Smooth muscle cell (in vitro differentiated cells): ENCODE data around the gene NOP9. TPM values are rescaled to one million over a fixed set of nuclear protein-coding genes. Genes with fewer than 3 reads are reported as not detected.

Source experiments
- DNase-seq: peaks from one replicate; lab custom pipeline; 2025; ENCODE audit not compliant: unreplicated experiment; lab: John Stamatoyannopoulos, UW
- H2AFZ ChIP-seq: fragments of 200-600 bp; sonication (generic); 2 replicates; pipeline ENCODE4 v1.6.0; 2016; ENCODE audit warnings: antibody characterized with exemption, low read depth, mild to moderate bottlenecking
- H3F3A ChIP-seq: fragments of 200-600 bp; sonication (generic); 2 replicates; pipeline ENCODE4 v1.6.0; 2017; ENCODE audit warnings: antibody characterized with exemption, low read depth
- H3K27ac ChIP-seq: fragments of 200-600 bp; sonication (generic); 2 replicates; pipeline ENCODE4 v1.5.1; 2016; ENCODE audit warnings: low read depth, mild to moderate bottlenecking
- H3K27me3 ChIP-seq: fragments of 200-600 bp; sonication (generic); 2 replicates; pipeline ENCODE4 v1.6.1; 2016; ENCODE audit warnings: low read depth, mild to moderate bottlenecking
- H3K36me3 ChIP-seq: fragments of 200-600 bp; sonication (generic); 2 replicates; pipeline ENCODE4 v1.5.1; 2016; ENCODE audit warnings: low read depth
- H3K4me1 ChIP-seq: fragments of 200-600 bp; sonication (generic); 2 replicates; pipeline ENCODE4 v1.5.1; 2016; ENCODE audit warnings: low read depth
- H3K4me2 ChIP-seq: fragments of 200-600 bp; sonication (generic); 2 replicates; pipeline ENCODE4 v1.6.0; 2016; ENCODE audit warnings: mild to moderate bottlenecking
- H3K4me3 ChIP-seq: fragments of 200-600 bp; sonication (generic); 2 replicates; pipeline ENCODE4 v1.5.1; 2016; ENCODE audit warnings: mild to moderate bottlenecking
- H3K79me2 ChIP-seq: fragments of 200-600 bp; sonication (generic); 2 replicates; pipeline ENCODE4 v1.6.0; 2016; ENCODE audit warnings: low read depth, mild to moderate bottlenecking
- H3K9ac ChIP-seq: fragments of 200-600 bp; sonication (generic); 2 replicates; pipeline ENCODE4 v1.6.0; 2016; ENCODE audit warnings: low read depth
- H3K9me3 ChIP-seq: fragments of 200-600 bp; sonication (generic); replicated peaks from 2 replicates; pipeline ENCODE4 v1.5.1; 2016; ENCODE audit warnings: low read depth
- H4K20me1 ChIP-seq: fragments of 200-600 bp; sonication (generic); 2 replicates; pipeline ENCODE4 v1.6.0; 2016; ENCODE audit warnings: low read depth
- WGBS: methylation state at CpG from one replicate; pipeline ENCODE4 v1.1.7; 2016; ENCODE audit warnings: low lambda C conversion rate; 5-methylcytosine and 5-hydroxymethylcytosine counted together
- polyA plus RNA-seq: library from polyadenylated mRNA; unstranded; fragments of >200 nt; fragmentation: Nextera tagmentation; extraction: Ambion mirVana; gene quantifications from 2 replicates; pipeline ENCODE4 v1.2.1, GENCODE V29; 2016
- total RNA-seq: library from RNA; depleted of rRNA; stranded (reverse); fragments of >200 nt; gene quantifications from 2 replicates; pipeline ENCODE4 v1.2.3, GENCODE V29; 2014
- TF ChIP-seq, protein P1 (sequence below): fragments of 200-600 bp; sonication (generic); IDR thresholded peaks from 2 replicates; pipeline ENCODE4 v1.5.1; 2017; ENCODE audit warnings: borderline replicate concordance, mild to moderate bottlenecking, antibody characterized with exemption; ENCODE audit not compliant: insufficient read depth, poor library complexity, severe bottlenecking

The NOP9 gene
- total and polyA plus RNA-seq, 2 experiments from 2014 or later: 3.3 to 9.3 TPM

DNA sequence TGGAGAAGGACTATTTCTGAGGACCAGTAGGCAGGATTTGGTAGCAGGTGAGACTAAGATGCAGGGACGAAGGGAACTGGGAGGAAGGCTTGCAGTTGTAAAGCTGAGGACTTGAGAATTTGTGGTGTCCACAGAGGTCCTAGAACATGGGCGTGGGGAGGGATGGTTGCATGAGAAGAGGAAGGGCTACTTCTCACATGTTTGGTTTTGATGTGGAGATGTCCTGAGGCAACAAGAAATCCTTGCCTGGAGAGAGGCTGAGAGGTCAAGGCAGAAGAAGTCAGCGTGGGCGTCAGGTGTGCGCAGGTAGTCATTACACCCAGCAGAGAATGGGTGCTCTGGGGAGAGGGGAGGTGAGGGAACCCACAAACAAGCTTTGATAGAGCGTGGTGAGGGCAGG lies 22.6 kb upstream of the NOP9 start:
- no peaks in the 10 kb centered on the region for H3K79me2 ChIP-seq

DNA sequence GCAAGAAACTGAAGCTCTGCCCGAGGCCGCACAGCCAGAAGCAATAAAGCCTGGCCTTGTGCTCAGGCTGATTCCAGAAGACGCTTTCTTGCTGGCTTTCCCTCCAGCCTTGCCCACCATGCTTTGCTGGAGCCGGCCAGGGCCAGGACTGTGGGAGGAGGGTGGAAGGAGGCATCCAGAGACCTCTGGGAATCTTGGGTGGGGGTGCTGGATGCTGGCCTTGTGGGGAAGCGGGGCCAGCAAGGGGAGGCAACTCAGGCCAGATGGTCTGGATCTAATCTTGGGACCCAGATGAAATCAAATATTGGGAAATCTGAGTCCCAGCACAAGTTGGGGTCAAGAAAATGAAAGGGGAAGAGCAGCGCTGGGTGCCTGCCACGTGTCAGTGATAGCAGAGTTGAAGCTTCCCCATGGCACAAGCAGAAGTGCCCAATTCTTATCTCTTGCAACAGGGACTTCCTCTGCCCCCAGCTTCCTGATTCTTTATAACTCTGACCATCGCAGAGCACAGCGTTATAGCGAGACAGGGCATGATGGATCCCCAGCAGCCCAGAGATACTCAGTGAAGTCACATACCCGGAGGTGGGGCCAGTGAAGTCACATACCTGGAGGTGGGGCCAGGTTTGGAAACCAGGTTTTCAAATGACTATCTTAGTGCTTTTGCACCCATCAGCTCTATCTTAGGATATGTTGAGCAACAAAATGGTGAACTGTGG lies 21.9 kb upstream of the NOP9 start:
- H3K36me3 ChIP-seq: no peaks in the 10 kb centered on the region
- 92% methylated on average over 11 of the region's 11 CpGs for WGBS
- no peaks in the 10 kb centered on the region for H4K20me1 ChIP-seq
- H3K4me2 ChIP-seq: no peak overlapping the region
- no peaks in the 10 kb centered on the region for H3K9me3 ChIP-seq
- no peaks in the 10 kb centered on the region for H3F3A ChIP-seq
- TF ChIP-seq, protein P1, sequence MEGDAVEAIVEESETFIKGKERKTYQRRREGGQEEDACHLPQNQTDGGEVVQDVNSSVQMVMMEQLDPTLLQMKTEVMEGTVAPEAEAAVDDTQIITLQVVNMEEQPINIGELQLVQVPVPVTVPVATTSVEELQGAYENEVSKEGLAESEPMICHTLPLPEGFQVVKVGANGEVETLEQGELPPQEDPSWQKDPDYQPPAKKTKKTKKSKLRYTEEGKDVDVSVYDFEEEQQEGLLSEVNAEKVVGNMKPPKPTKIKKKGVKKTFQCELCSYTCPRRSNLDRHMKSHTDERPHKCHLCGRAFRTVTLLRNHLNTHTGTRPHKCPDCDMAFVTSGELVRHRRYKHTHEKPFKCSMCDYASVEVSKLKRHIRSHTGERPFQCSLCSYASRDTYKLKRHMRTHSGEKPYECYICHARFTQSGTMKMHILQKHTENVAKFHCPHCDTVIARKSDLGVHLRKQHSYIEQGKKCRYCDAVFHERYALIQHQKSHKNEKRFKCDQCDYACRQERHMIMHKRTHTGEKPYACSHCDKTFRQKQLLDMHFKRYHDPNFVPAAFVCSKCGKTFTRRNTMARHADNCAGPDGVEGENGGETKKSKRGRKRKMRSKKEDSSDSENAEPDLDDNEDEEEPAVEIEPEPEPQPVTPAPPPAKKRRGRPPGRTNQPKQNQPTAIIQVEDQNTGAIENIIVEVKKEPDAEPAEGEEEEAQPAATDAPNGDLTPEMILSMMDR: no peak
- H3K27me3 ChIP-seq: no peaks in the 10 kb centered on the region
- no peak for DNase-seq
- no peaks in the 10 kb centered on the region for H3K4me1 ChIP-seq
- no peak overlapping the region for H3K9ac ChIP-seq
- H2AFZ ChIP-seq: no peak overlapping the region
- H3K4me3 ChIP-seq: no peak overlapping the region
- H3K27ac ChIP-seq: no peak overlapping the region
- H3K79me2 ChIP-seq: no peaks in the 10 kb centered on the region

More for the DNA sequence above, 22.6 kb upstream of the NOP9 start:
- Histone ChIP-seq H2AFZ (no peak overlapping the region), H3K36me3 (no peaks in the 10 kb centered on the region), H3F3A (no peaks in the 10 kb centered on the region), H3K4me3 (no peak overlapping the region), H3K4me1 (no peaks in the 10 kb centered on the region), H3K27me3 (no peaks in the 10 kb centered on the region), H3K9ac (no peak overlapping the region), H3K9me3 (no peaks in the 10 kb centered on the region), H4K20me1 (no peaks in the 10 kb centered on the region), H3K27ac (no peak overlapping the region), H3K4me2 (no peak overlapping the region)
- 95% methylated on average over 6 of the region's 6 CpGs for WGBS
- TF ChIP-seq, protein P1: no peak
- DNase-seq: no peak

DNA sequence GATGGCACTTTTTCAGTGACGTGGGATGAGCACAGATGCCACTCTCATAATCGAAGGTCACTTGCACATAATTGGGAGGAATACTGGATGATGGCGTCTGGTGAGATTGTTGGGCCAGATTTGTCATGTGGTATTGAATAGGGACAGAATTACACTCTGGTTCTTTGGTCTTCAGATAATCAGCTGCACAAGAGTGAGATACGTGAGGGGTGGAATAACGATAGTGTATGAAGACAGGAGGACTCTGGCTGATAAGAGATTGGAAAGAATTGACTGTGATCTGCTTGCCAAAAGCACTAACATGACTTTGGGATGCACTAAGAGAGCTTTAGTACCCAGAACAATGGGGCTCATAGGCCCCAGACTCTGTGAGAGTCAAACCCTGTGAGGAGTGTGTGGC lies 21.2 kb upstream of the NOP9 start:
- no peaks in the 10 kb centered on the region for H3K4me1 ChIP-seq
- H3K4me2 ChIP-seq: no peak overlapping the region
- H3K4me3 ChIP-seq: no peak overlapping the region
- 95% methylated on average over 5 of the region's 5 CpGs for WGBS
- H3K79me2 ChIP-seq: no peaks in the 10 kb centered on the region
- no peak overlapping the region for H3K9ac ChIP-seq
- no peak overlapping the region for H2AFZ ChIP-seq
- H4K20me1 ChIP-seq: no peaks in the 10 kb centered on the region
- H3K9me3 ChIP-seq: no peaks in the 10 kb centered on the region
- H3K36me3 ChIP-seq: no peaks in the 10 kb centered on the region
- no peak for DNase-seq
- H3F3A ChIP-seq: no peaks in the 10 kb centered on the region
- no peaks in the 10 kb centered on the region for H3K27me3 ChIP-seq
- TF ChIP-seq, protein P1: no peak
- no peak overlapping the region for H3K27ac ChIP-seq
